HG03558 (cell line): ENCODE results near the gene KIAA0753.

ENCODE experiments used
- ATAC-seq: cut with Tn5 transposase; IDR thresholded peaks from one replicate; pipeline ENCODE4 v1.9.1; 2021; ENCODE audit warnings: moderate number of reproducible peaks; ENCODE audit not compliant: unreplicated experiment; ENCODE audit errors: extremely low read depth

KIAA0753 gene

DNA sequence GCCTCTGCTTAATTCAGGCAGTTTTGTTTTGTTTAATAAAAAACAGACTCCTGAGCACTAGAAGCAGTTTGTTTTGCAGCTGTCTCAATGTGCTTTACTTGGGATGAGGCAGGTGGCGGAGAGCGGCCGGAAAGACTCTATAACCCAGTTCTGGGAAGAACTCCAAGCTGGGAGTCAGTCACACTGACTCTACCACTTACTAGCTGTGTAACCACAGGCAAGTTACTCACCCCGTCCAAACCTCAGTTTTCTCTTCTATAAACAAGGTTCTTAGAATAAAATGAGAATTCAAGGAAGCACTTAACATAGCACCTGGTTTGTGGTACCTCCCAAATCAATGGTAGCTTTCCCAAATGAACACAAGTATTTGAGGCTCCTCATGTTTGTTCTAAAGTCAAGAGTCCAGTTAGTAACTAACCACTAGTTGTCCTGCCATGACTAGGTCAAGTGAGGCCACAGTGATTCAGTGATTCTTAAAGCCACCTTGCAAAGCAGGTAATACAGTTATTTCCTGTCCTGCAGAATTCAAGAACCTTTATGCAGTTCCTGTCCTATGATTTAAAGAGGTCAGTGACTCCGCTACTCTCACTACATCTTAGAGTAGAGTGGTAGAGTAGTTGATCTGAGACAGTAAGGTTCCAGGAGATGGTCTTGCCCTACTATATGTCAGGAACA, 3.1 kb upstream of the KIAA0753 start:
- no peak for ATAC-seq

GRCh38 chr17:6642592-6642991, 2.1 kb upstream of the KIAA0753 start:
- no peak for ATAC-seq

GRCh38 chr17:6641247-6641863, 844 bp upstream of the KIAA0753 start:
- ATAC-seq, result no peak

DNA sequence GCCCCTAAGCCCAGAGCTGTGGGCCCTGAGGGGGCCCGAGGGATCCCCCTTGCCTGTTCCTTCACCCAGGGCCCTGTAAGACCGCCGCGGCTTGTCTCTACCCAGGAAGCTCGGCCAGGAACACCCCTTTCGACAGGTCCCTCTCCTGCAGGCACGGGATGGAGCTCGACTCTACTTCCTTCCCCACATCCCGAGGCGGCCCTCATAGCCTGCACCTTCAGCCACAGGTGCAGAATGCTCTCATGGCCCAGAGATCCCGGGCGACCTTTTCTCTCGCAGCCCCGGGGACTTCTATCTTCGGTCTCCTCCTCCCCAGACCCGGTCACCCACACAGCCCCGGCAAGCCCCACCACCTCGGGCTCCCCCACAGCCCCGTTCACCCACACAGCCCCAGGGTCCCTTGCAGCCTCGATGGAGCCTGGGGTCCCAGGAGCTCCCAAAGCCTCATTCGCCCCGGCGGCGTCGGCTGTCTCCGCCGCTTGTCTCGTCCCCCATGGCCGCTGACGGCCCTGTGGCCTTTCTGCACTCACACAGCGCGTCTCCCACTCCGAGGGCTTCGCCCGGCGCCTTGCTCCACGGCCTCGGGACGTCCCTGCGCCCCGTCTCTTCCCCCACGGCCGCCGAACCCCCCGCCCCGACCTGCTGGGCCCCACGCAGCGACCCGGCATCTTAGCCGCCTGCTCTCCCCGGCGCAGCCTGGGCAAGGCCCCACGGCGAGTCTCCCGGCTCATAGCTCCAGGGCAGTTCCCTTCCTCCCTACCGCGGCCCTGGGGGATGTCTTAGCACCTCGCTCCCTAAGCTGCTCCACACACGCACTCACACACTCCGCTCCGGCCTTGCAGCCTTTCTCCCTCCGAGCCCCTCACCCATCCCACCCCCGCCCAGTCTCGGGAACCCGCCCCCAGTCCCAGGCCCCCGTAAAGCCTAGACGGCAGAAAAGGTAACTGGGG, 650 bp downstream of the KIAA0753 start:
- no peak for ATAC-seq

DNA sequence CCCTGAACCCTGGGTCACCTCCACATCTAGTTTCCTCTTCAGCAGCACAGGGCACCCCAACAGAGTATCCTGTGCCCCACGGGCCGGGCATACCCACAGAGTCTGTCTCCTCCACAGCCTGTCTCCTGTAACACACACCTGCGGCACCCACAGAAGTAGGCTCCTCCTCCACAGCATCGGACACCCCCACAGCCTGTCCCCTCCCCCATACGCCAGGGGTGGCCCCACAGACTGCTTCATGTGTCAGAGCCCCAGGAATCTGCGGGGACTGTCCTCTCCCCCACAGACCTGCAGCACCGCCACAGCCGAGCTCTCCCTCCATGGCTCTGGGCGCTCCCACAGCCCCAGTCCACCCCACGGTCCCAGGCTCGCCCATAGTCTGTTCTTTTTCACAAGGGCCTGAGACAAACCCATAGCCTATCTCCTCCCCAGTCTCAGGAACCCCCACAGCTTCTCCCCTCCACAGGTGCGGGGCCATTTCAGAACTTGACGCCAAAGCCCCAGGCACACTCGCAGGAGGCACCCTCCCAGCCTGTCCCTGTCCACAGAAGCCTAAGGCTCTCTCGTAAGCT, 1.4 kb downstream of the KIAA0753 start:
- no peak for ATAC-seq

- ATAC-seq, result no peak
Measured at GRCh38 chr17:6638046-6638908, 2.2 kb downstream of the KIAA0753 start.

GRCh38 chr17:6637458-6637840, 3.1 kb downstream of the KIAA0753 start:
- no peak for ATAC-seq

DNA sequence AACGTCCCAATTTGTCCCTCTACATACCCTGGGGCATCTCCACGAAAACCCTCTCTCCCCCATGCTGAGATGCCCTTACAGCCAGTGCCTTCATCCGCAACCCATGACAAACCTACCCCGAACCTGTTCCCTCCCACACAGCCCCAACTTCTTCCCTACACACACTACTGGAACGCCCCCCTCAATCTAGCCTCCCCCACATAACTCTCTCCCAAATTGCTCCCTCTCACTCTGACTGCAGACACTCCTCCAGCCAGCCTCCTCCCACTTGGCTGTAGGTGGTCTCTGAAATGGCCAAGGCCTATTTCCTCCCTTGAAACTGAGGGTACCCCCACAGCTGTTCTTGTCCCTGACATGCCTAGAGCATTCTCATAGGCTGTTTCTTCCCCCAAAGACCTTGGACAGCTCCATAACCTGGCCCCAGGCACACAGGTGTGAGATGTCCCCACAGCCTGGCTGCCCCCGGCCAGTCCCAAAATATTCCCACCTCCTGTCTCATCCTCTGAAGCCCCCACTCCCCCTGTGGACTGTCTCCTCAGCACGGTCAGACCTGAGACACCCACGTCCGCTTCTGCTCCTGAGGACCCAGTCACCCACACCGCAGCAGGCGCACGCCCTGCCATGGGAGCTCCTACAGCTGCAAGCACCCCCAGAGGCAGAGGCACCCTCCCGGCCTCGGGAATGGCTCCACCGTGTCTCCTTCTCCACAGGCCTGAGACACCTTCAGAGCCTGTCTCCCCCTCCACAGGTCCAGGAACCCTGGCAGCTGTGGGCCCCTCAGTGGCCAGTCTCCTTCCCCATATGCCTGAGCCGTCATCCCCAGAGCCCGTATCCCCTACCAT, 3.7 kb downstream of the KIAA0753 start:
- no peak for ATAC-seq

DNA sequence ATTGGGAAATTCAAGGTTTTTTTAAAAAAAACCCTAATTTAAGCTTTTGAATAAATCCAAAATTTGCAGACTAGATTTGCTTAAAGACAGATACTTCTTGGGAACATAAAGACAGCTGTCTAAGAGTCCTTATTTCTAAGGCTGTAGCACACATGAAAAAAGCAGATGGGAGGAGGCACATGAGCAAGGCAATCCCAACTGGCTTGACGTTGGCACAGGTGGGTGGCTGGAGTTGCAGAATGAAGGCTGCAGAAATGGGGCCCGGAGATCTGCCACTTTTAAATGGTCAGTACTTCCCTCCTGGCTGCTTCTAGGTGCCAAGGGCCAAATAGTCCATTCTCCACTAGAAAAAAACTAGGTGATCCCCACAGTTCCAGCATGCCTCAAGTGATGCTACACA, 4.4 kb downstream of the KIAA0753 start:
- no peak for ATAC-seq

DNA sequence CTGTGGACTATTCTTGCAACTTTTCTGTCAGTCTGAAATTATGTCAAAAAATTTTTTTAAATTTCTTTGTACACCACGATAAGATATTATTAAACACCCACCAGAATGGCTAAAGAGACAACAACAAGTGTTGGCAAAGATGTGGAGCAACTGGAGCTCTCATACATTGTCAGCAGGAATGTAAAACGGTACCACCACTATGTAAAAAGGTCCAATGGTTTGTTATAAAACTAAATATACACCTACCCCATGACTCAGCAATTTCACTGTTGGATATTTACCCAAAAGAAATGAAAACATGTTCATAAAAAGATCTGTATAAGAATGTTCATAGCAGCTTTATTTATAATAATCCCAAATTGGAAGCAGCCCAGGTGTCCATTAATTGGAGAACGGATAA, 7.2 kb downstream of the KIAA0753 start:
- ATAC-seq, result no peak

- ATAC-seq, result no peak
Measured at GRCh38 chr17:6632530-6632929, 8.0 kb downstream of the KIAA0753 start.

DNA sequence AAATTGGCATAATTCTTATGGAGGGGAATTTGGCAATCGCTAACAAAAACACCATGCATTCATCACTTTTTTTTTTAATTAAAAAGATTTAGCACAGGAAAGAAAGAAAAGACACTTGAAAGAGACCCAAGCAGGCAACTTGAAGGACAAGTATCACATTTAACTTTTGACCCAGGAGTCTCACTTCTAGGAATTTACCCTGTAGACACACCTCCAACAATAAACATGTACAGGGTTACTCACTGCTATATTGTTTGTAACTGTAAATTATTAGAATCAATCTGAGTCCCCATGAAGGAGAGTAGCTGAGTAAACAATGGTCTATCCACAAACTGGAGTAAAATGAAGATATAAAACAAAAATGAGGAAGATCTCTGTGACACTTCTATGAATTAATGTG, 10.1 kb downstream of the KIAA0753 start:
- no peak for ATAC-seq

DNA sequence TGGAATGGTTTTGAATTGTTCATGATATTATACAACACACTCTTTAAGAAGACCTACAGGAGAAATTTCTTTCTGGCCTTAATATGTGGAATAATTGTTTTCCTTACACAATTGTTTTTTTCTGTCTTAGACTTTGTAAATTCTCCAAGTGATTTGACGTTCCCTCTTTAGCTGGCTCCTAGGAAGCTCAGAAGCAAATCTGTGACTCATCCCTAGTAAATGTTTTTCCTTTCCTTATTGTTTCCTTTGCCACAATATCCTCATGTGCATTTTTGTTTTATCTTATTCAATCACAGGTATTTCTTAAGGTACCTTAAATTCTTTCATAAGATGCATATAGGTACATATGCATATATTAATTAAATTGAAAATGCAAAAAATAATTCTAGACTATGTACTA, 13.5 kb downstream of the KIAA0753 start:
- no peak for ATAC-seq

GRCh38 chr17:6626616-6627015, 13.9 kb downstream of the KIAA0753 start:
- no peak for ATAC-seq

- ATAC-seq, result no peak
Measured at GRCh38 chr17:6623941-6624340, 16.6 kb downstream of the KIAA0753 start.

DNA sequence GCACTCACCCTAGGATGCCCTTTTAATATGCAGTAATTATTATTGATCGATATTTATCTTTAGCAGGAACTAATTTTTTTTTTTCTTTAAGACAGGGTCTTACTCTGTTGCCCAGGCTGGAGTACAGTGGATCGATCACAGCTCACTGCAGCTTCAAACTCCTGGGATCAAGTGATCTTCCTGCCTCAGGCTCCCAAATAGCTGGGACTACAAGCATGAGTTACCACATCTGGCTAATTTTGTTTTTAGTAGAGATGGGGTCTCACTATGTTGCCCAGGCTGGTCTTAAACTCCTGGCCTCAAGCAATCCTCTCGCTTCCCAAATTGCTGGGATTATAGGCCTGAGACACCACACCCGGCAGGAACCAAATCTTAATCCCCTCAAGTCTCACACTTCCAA, 29.3 kb downstream of the KIAA0753 start:
- no peak for ATAC-seq

- no peak for ATAC-seq
Measured at GRCh38 chr17:6610011-6610410, 30.5 kb downstream of the KIAA0753 start.

GRCh38 chr17:6608321-6608720, 32.2 kb downstream of the KIAA0753 start:
- ATAC-seq, result no peak

DNA sequence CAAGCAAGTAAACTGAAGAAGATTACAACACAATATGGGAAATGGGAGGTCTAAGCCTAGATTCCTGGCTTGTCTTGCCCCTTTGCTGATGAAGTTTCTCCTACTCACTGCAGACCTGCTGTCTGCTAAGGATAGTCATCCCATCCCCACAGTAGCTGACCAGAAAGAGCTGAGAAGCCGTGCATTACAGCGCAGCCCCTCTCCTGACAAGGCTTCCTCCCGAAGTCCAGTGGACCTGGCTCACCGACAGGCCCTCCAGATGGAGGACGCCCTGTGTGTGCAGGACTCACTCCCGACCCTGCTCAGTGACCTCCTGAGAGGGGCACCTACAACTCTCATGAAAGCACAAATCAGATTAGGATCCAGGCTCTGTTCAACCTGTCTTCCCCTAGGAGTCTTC, 35.4 kb downstream of the KIAA0753 start:
- ATAC-seq, result no peak
